Measurements from ENCODE around the gene USP40.

USP40 gene

DNA sequence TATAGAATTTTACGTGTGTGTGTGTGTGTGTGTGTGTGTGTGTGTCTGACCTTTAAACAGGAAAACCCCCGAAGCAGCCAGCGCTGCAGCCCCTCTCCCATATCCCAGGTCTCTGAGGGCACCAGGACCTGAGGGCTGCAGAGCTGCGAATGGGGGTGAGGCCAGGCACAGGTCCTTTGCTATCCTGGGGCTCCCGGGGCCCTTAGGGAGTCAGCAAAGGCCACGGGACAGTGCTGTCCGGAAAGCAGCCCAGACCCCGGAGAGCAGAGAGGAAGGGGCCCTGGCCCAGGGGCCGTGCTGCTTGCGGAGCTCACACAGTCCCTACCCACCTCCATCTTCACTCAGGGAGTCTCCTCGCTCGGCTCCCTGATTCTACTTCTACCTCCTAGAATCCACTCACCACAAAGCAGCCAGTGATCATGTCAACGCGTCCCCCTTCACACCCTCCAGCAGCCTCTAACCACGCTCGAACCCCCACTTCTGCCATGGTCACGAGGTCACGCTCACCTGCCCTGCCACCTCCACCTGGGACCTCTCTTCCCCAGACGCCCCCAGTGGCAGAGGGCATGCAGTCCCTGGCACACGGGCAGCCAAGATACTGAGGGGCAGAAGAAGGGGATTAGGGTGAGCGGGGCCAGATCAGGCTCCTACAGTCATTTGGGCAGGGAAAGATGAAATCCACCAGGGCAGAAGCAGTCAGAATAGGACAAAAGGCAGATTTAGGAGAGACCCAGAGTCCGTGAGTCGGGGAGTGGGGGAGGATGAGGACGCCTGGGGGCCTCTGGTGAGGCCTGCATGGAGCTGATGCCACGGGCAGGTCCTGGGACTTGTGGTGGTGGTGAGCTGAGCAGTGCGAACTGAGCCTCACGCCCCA lies 86.7 kb downstream of the USP40 start:
- in situ Hi-C loops (cut with HindIII; ENCODE audit: low sequenced_read_pairs) = loop anchor here (5.0 kb wide), 1 partner anchor 38 kb away; no protein-coding TSS in a partner anchor

DNA sequence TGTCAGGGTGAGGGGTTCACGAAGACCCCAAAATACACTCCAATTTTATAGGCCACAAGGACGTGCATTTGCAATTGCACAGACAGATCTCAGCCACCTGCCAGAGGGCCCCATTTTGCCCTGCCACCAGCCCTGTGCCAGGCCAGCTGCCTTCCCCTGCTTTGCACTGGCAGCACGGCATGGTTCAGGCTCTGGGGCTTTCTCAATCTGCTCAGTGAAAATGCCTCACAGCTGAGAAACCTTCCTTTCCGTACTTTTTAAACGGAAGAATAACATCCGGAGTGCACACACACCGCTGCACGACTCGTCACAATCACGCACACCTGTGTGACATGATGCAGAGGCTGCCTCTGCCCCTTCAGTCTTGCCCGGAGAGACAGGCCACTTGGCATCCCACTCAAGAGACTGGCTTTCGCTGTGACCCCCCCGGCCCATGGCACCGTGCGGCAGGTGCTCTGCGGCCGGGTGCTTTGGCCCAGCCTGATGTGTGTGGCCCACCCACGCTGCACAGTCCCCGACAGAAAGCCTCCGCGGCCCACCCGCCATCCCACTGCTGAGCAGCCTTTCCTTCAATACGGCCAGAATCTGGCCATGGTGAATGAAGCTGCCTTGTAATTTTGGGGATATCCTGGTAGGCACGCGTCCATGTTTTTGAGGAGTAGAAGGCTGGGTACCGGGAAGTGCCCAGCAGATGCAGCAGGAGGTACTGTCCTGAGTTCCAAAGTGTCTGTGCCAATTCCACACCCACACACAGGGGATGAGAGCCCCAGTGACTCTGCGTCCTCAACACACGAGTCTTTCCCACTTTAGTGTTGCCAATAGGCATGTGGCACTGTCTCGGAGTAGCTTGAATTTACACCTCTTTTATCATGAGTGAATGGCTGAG lies 88.8 kb downstream of the USP40 start:
- in situ Hi-C loops (cut with HindIII; ENCODE audit: low sequenced_read_pairs) = loop anchor here (5.0 kb wide), 1 partner anchor 35 kb away; no protein-coding TSS in a partner anchor

DNA sequence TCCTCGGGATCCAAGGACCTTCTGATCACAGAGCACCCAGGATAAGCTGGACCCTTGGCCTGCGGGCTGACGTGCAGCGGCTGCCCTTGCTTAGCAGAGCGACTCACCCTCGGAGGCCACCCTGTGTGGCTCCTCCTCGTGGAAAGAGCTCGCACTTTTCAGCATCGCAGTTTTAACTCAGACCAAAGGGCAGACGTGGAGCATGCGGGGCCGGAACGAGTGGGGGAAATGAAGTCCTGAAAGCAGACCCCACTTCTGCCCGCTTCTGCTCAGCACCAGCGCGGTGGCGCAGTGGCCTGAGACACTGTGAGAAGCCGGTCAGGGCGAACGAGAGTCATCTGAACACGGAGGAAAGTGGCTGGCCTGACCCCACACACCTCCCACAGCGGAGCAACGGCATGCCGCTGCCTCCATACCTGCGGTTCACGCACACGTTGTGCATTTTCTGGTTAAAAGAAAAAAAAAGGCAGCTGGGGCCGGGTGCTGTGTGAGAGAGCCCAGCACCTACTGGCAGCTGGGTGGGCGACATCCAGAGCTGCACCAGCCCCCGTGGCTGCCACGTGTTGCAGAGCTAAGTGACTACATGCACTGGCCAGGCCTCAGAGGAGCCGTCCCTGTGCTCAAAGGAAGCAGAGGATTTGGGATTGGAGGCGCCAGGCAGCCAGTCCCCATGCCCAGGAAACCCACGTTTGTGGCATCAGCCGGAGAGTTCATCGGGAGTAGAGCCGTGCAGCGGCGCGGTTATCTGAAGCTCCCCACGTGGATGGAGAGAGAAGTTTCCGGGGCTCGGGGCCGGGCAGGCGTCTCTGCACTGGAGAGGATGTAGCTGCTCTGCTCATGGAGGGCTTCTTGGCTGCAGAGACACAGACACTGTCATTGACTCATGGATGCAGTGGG lies 89.7 kb downstream of the USP40 start:
- in situ Hi-C loops (cut with HindIII; ENCODE audit: low sequenced_read_pairs) = loop anchor here (5.0 kb wide), 1 partner anchor 35 kb away; no protein-coding TSS in a partner anchor

DNA sequence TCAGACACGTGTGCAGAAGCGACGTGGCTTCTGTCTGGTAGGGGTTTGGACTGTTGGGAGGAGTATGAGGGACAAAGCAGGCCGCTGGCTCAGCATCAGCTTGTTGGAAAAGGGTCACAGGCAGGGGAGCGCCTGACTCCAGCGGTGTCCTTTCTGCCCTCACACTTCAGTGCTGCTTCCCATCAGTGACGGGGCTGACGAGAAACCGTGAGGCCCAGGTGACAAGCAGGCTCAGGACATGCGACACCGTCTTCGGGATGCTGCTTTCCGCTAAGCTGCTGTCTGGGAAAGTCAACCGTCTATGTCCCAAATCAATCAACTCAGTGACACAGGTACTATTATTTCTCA lies 90.5 kb downstream of the USP40 start:
- in situ Hi-C loops (cut with HindIII; ENCODE audit: low sequenced_read_pairs) = loop anchor here (5.0 kb wide), 1 partner anchor 34 kb away; no protein-coding TSS in a partner anchor

DNA sequence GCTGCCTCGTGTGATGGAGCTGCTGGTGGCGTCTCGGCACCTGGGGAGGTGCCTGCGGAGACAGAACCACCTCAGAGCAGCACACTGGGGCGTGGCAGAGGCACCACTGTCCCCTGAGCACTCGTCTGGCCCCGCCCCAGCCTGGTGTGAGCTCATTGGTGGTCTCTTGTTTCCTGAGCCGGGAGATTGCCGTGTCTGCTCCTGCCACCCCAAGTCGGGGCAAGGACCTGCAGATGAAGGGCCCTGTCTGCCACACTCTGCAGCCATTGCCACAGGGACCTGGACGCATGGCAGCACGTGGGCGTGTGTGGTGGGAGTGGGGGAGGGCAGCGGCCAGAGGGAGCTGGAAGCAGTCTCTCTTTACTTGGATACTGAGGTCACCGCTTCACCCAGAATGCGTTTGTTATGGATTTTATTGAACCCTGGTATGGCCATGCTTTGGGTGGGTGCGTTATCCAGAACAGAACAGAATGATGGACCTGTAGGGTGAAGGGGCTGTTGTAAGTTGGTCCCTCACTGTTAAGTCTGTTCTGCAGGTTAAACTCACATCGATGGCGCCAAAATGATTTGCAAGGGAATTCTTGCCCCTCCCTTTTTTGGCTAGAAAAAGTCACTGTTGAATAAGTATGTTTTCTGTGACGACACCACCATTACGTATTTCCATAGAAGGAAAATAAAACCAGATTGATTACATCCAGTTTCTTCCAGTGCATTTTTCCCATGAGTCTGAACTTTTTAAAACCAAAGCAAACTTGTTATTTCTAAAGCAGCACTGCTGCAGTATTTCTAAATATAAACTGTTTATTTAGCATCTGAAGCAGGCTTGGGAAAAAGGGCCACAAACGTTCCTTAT lies 92.0 kb downstream of the USP40 start:
- in situ Hi-C loops (cut with HindIII; ENCODE audit: low sequenced_read_pairs) = loop anchor here (5.0 kb wide), 1 partner anchor 32 kb away; no protein-coding TSS in a partner anchor

DNA sequence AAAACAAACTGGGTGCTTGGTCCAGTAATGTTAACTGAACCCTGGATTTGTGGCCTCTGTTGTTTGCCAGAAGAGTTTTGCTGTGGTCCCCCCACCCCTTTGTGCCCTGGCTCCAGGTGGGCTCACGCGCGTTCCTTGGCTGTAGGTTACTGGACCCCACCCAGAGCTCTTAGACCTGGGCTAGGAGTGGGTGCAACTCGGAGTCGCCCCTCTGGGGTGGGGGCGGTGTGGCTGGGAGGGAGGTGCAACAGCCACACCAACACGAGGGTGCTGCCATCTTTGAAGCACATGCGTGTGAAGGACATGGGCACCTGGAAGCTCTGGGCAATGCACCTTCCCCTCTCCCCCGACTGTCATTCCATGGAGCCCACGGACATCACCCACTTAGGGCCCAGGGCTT lies 92.7 kb downstream of the USP40 start:
- in situ Hi-C loops (cut with HindIII; ENCODE audit: low sequenced_read_pairs) = no loop called here

DNA sequence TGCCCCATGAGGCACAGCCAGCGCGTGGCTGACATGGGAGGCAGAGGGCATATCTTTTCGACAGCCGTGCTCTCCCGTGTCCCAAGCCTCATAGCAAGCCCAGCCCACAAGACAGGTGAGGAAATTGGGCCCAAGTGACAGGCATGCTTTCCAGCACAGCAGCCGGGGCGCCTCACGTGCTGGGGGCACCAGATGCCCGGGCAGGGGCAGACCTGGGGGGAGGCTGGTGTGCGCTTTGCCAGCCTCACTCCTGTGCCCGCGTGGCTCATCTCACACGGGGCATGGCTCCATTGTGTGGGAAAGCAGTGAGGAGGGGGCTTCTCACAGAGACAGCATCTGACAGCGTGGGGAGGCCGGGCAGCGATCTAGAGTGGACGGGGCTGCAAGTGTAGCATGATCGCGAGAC lies 93.2 kb downstream of the USP40 start:
- in situ Hi-C loops (cut with HindIII; ENCODE audit: low sequenced_read_pairs) = no loop called here

DNA sequence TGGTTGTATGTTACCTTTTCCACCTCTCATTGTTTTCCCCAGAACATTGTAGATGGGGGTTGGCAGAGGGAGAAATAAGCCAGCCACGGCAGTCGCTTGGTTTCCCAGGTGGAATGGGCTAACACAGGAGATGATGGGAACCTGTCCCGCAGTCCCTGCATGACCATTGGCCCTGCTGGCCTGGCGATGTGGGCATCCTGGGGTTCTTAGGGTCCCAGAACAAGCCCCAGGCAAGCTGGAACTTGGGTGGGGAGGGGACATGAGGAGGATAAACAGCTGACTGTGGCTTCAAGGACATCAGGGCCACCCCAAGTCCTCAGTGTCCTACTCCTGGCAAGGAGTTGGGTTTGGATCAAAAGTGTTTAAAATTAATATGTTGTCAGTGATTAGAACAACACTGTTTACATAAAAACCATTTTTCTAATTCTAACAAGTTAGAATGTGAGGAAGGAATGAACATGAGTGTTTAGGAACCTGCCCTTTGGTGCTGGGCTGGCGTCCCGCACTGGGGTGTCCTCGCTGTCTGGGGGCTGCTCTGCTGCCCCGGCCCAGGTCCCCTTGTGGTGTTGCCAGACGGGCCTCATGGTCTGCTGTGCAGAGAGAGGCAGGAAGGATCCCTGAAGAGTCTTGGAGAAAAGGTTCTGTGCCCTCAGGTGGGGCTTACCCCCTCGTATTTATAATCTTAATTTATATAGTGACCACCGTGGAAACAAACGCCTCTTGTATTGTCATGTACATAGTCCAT lies 95.1 kb downstream of the USP40 start:
- in situ Hi-C loops (cut with HindIII; ENCODE audit: low sequenced_read_pairs) = no loop called here

DNA sequence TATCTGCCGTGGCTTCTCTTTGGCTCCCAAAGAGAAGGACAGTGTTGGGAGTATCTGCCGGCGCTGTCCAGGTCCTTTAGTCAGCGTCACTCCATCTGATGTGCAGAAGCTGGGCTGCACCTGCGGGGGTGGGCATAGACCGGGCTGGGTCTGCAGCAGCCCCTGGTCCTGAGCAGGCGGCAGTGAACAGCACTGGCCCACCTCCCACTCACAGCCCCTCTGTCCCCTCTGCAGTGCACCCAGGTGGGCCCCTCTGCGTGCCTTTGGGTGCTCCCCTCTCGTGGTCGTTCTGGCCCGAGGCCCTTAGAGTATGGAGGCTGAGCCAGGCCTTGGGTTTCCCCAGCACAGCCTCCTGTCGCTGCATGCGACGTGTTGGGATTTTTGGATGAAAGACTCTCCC lies 95.7 kb downstream of the USP40 start:
- in situ Hi-C loops (cut with HindIII; ENCODE audit: low sequenced_read_pairs) = no loop called here

DNA sequence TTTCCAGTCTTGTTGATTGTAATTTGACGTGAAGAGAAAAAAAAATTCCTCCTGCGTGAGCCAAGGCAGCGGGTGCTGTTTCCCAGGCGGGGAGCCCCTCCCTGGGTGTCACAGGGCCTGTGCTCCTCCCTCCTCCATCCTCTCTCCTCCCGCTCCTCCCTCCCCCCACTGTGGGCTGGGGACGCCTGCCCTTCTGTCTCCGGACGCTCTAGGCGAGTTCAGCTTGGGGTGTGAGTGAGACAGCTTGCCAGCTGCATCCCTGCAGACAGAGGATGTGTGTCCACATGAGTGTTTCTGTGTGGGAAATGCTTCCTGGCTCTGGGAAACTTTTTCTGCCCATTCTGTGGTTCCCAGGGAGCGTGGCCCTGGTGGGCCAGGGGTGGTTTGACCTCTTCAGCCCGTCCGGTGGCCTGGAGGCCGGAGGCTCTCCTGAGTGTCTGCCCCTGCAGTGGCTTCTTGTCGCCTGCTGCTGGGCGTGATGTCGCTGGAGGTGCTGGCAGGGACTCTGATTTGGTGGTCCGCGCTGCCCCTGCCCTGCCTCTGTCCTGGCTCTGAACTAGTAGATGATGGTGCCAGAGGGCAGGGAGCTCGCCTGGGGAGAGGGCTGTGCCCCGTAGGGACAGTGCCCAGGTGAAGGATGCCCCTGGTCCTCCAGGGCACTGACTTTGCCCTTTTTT lies 96.4 kb downstream of the USP40 start:
- in situ Hi-C loops (cut with HindIII; ENCODE audit: low sequenced_read_pairs) = no loop called here

DNA sequence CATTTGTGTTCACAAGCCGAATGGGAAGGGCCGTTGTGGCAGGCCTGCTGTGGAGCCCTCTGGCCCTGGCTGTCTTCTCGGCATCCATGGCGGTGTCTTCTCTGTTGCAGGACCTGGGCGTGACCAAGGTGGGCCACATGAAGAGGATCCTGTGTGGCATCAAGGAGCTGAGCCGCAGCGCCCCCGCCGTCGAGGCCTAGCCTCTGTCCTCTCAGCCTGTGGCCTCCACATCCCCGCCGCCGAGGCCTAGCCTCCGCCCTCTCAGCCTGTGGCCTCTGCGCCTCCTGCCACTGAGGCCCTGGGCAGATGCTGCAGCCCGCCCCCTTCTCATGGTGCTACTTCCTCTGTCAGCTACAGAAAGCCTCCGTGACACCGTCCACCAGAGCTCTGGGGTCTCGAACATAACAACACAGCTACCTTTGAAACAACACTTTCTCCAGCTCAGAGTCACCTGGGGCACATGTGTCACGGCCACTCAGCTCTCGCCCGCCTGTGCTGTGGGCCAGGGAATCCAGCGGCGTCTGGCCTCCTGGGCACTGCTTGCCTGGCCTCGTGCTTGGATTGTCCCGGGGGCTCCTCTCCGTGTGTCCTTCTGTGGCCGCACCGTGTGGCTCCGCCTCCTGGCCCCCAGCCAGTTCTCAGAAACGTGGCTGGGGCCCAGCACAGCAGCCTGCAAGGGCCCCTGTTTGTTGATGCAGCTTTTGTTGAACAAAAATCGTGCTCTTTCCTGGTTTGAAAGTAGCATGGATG lies 97.1 kb downstream of the USP40 start:
- in situ Hi-C loops (cut with HindIII; ENCODE audit: low sequenced_read_pairs) = no loop called here

DNA sequence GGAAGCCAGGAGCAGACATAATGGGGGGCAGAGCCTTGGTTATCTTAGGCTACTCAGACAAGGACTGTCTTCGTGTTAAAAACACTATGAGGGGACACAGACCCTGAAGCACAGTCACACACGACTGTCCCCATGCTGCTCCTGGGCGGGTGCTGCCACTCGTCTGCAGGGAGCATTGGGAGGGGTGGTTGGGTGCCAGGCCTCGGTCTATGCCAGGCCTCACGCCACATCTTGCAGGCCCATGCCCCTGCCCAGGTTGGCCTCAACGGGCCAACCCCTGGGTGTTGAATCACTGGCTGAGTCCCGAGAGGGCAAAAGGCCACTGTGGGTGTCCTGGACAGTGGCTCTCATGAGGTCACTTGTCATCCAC lies 97.9 kb downstream of the USP40 start:
- in situ Hi-C loops (cut with HindIII; ENCODE audit: low sequenced_read_pairs) = no loop called here

DNA sequence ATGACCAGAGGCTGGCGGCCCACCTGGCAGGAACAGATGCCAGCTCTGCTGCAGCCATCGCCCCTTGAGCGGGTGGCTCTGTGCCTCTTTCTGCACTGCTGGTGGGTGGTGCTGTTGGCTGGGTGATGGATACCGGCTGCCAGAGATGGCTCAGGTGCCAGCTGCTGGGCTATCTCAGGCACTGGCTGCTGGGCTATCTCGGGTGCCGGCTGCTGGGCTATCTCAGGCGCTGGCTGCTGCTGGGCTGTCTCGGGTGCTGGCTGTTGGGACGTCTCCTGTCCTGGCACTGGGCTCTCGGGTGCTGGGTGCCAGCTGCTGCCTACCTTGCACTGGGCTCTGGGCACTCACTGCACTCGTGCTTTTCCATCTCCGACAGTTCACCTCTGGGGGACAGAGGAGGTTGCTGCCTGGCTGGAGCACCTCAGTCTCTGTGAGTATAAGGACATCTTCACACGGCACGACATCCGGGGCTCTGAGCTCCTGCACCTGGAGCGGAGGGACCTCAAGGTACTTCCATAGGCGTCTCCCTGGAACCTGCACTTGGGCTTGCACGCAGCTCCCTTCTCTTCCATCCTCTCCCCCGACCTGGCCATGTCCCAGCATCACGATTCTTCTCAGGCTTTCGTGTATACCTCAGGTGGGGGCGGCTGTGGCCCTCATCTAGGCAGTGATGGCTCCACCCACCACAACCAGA lies 98.4 kb downstream of the USP40 start:
- in situ Hi-C loops (cut with HindIII; ENCODE audit: low sequenced_read_pairs) = no loop called here

DNA sequence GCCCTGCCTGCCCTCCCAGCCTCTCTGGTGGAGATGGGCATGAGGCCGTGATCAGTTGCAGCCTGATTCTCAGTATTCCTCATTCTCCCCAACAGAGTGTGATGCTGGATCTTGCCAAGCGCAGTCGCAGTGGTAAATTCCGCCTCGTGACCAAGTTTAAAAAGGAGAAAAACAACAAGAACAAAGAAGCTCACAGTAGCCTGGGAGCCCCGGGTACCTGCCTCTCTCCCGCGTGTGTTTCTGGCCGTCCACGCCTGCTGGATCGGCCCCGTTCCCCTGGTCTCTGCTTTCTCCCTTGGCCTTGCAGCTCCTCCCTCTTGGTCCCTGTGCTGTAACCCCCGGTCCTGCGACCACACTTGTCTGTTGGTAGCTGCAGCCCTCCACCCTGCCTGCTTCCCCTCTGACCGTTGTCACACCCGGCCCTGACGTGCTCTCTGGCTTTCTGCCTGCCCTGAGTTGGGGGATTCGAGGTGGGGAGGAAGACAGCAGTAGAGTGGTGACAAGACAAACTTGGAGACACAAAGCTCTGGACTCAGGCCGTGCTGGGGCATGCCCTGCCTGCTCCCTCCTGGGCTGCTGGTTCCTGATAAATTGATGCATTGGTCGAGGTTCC lies 99.5 kb downstream of the USP40 start:
- in situ Hi-C loops (cut with HindIII; ENCODE audit: low sequenced_read_pairs) = no loop called here

DNA sequence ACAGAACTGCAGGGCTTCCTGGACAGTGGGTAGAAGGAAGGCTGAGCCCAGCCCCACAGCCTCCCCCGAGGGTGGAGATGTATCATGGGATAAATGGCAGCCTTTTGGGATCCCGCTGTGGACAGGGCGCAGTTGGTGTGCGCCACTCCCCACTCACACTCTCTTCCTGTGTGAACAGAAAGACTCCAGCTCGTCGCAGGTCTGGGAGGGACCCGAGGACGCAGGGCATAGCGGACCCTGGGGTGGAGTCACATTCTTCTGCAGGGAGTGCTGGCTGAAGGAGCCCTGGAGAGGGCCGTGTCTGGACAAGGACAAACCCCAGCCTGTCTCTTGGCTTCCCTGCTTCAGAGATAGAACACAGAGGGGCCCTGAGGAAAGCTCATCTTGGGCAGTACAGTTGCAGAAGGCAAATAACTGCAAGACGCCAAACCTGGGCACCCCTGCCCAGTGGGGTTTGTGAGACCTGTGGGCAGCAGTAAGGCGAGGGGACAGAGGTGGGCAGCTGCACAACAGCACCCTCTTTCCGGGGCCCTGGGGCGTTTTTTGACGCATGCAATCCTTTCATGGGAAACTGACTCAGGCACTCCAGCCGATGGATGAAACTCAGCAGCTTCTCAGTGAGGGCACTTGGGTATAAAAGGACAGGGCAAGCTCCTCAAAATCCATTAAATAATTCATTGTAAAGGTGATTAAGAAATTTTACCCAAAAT lies 101.9 kb downstream of the USP40 start:
- in situ Hi-C loops (cut with HindIII; ENCODE audit: low sequenced_read_pairs) = no loop called here

DNA sequence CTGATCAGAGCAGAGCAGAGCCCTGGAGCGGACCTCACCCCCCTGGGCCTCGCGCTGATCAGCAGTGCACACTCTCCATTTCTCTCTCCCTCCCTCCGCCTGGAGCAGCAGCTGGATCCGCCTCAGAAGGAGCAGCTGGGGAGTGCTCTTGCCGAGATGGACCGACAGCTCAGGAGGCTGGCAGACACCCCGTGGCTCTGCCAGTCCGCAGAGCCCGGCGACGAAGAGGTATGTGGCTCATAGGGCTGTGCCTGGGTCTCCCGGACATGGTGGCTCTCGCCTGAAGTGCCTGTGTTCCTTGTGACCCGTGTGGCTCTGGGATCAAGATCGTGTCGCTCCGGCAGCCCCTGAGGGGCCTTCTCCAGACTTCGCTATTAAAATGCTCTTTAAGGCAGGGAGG lies 102.5 kb downstream of the USP40 start:
- in situ Hi-C loops (cut with HindIII; ENCODE audit: low sequenced_read_pairs) = no loop called here
